ENCODE measurements around the gene LRIG3. TPM values are rescaled to one million over a fixed set of nuclear protein-coding genes. Genes with fewer than 3 reads are reported as not detected.

LRIG3 gene
- total RNA-seq, 2 experiments from 2014 or later: 0.19 TPM; not detected in 1

- H3K4me3 Mint-ChIP-seq: no peak overlapping the region
- H3K4me1 Mint-ChIP-seq (ENCODE audit: low read depth): no peaks in the 10 kb centered on the region
- POLR2A ChIA-PET: no interaction called here
- DNase-seq: no peak
- no peaks in the 10 kb centered on the region for H3K36me3 Mint-ChIP-seq
- H3K27me3 Mint-ChIP-seq: no peaks in the 10 kb centered on the region
- intact Hi-C loops (cut with micrococcal nuclease): no loop called here
- no peaks in the 10 kb centered on the region for H3K9me3 Mint-ChIP-seq
- no peak overlapping the region for H3K27ac Mint-ChIP-seq
- CTCF ChIA-PET: no interaction called here
Observed at GRCh38 chr12:58888131-58888783, 32.0 kb downstream of the LRIG3 start.

GRCh38 chr12:58887068-58887467 is 33.2 kb downstream of the LRIG3 start:
- intact Hi-C loops (cut with micrococcal nuclease): no loop called here
- no peaks in the 10 kb centered on the region for H3K27me3 Mint-ChIP-seq
- DNase-seq: no peak
- H3K27ac Mint-ChIP-seq: no peak overlapping the region
- ChIA-PET POLR2A (no interaction called here), CTCF (no interaction called here)
- H3K36me3 Mint-ChIP-seq: no peaks in the 10 kb centered on the region
- no peaks in the 10 kb centered on the region for H3K9me3 Mint-ChIP-seq
- no peaks in the 10 kb centered on the region for H3K4me1 Mint-ChIP-seq (ENCODE audit: low read depth)
- H3K4me3 Mint-ChIP-seq: no peak overlapping the region

- intact Hi-C loops (cut with micrococcal nuclease): no loop called here
- H3K9me3 Mint-ChIP-seq: no peaks in the 10 kb centered on the region
- no peaks in the 10 kb centered on the region for H3K4me1 Mint-ChIP-seq (ENCODE audit: low read depth)
- no peak overlapping the region for H3K4me3 Mint-ChIP-seq
- CTCF ChIA-PET: no interaction called here
- DNase-seq: no peak
- POLR2A ChIA-PET: no interaction called here
- no peaks in the 10 kb centered on the region for H3K36me3 Mint-ChIP-seq
- H3K27ac Mint-ChIP-seq: no peak overlapping the region
- H3K27me3 Mint-ChIP-seq: no peaks in the 10 kb centered on the region
Observed at GRCh38 chr12:58886474-58886873, 33.8 kb downstream of the LRIG3 start.

- DNase-seq: no peak
- H3K9me3 Mint-ChIP-seq: no peaks in the 10 kb centered on the region
- ChIA-PET CTCF (interaction anchor here (0.6 kb wide), 1 partner anchor 1694 kb away, joined by 3 read pairs; no protein-coding TSS in a partner anchor), POLR2A (no interaction called here)
- no peaks in the 10 kb centered on the region for H3K4me1 Mint-ChIP-seq (ENCODE audit: low read depth)
- no peaks in the 10 kb centered on the region for H3K27me3 Mint-ChIP-seq
- H3K36me3 Mint-ChIP-seq: no peaks in the 10 kb centered on the region
- no peak overlapping the region for H3K27ac Mint-ChIP-seq
- intact Hi-C loops (cut with micrococcal nuclease): no loop called here
- H3K4me3 Mint-ChIP-seq: no peak overlapping the region
Observed at GRCh38 chr12:58884916-58885315, 35.4 kb downstream of the LRIG3 start.

GRCh38 chr12:58883576-58884334 is 36.5 kb downstream of the LRIG3 start:
- ChIA-PET POLR2A (no interaction called here), CTCF (no interaction called here)
- Mint-ChIP-seq H3K36me3 (no peaks in the 10 kb centered on the region), H3K4me1 (ENCODE audit: low read depth) (no peaks in the 10 kb centered on the region), H3K27ac (no peak overlapping the region), H3K9me3 (peaks cover 4% of the 10 kb centered on the region), H3K27me3 (no peaks in the 10 kb centered on the region), H3K4me3 (no peak overlapping the region)
- intact Hi-C loops (cut with micrococcal nuclease): no loop called here
- DNase-seq: no peak

GRCh38 chr12:58882826-58883225 is 37.5 kb downstream of the LRIG3 start:
- ChIA-PET CTCF (no interaction called here), POLR2A (no interaction called here)
- H3K9me3 Mint-ChIP-seq: peaks cover 4% of the 10 kb centered on the region
- H3K36me3 Mint-ChIP-seq: no peaks in the 10 kb centered on the region
- H3K27ac Mint-ChIP-seq: no peak overlapping the region
- intact Hi-C loops (cut with micrococcal nuclease): no loop called here
- H3K4me3 Mint-ChIP-seq: no peak overlapping the region
- no peak for DNase-seq
- H3K27me3 Mint-ChIP-seq: no peaks in the 10 kb centered on the region
- no peaks in the 10 kb centered on the region for H3K4me1 Mint-ChIP-seq (ENCODE audit: low read depth)

GRCh38 chr12:58881816-58882215 is 38.5 kb downstream of the LRIG3 start:
- ChIA-PET POLR2A (no interaction called here), CTCF (no interaction called here)
- H3K4me3 Mint-ChIP-seq: no peak overlapping the region

GRCh38 chr12:58880639-58881038 is 39.7 kb downstream of the LRIG3 start:
- H3K4me3 Mint-ChIP-seq: no peak overlapping the region
- intact Hi-C loops (cut with micrococcal nuclease): no loop called here
- H3K9me3 Mint-ChIP-seq: peaks cover 5% of the 10 kb centered on the region
- H3K36me3 Mint-ChIP-seq: no peaks in the 10 kb centered on the region
- no peak for DNase-seq
- H3K4me1 Mint-ChIP-seq (ENCODE audit: low read depth): no peaks in the 10 kb centered on the region
- ChIA-PET POLR2A (no interaction called here), CTCF (no interaction called here)
- no peaks in the 10 kb centered on the region for H3K27me3 Mint-ChIP-seq
- H3K27ac Mint-ChIP-seq: no peak overlapping the region

More at GRCh38 chr12:58881816-58882215, 38.5 kb downstream of the LRIG3 start:
- Mint-ChIP-seq H3K9me3 (peaks cover 5% of the 10 kb centered on the region), H3K27me3 (no peaks in the 10 kb centered on the region), H3K4me1 (ENCODE audit: low read depth) (no peaks in the 10 kb centered on the region), H3K27ac (no peak overlapping the region), H3K36me3 (no peaks in the 10 kb centered on the region)
- intact Hi-C loops (cut with micrococcal nuclease): no loop called here
- no peak for DNase-seq

- DNase-seq: no peak
- CTCF ChIA-PET: no interaction called here
- Mint-ChIP-seq H3K27ac (no peak overlapping the region), H3K4me1 (ENCODE audit: low read depth) (no peaks in the 10 kb centered on the region), H3K9me3 (peaks cover 5% of the 10 kb centered on the region), H3K36me3 (no peaks in the 10 kb centered on the region), H3K27me3 (no peaks in the 10 kb centered on the region), H3K4me3 (no peak overlapping the region)
- intact Hi-C loops (cut with micrococcal nuclease): no loop called here
- POLR2A ChIA-PET: no interaction called here
Observed at GRCh38 chr12:58877243-58877743, 43.0 kb downstream of the LRIG3 start.

- H3K27ac Mint-ChIP-seq: no peak overlapping the region
- H3K27me3 Mint-ChIP-seq: no peaks in the 10 kb centered on the region
- no peaks in the 10 kb centered on the region for H3K36me3 Mint-ChIP-seq
- CTCF ChIA-PET: no interaction called here
- H3K9me3 Mint-ChIP-seq: peaks cover 2% of the 10 kb centered on the region
- intact Hi-C loops (cut with micrococcal nuclease): no loop called here
- H3K4me3 Mint-ChIP-seq: no peak overlapping the region
- H3K4me1 Mint-ChIP-seq (ENCODE audit: low read depth): no peaks in the 10 kb centered on the region
- POLR2A ChIA-PET: no interaction called here
- no peak for DNase-seq
Observed at GRCh38 chr12:58873496-58873895, 46.8 kb downstream of the LRIG3 start.

- Mint-ChIP-seq H3K36me3 (no peaks in the 10 kb centered on the region), H3K9me3 (no peaks in the 10 kb centered on the region), H3K4me3 (no peak overlapping the region), H3K4me1 (ENCODE audit: low read depth) (no peaks in the 10 kb centered on the region), H3K27me3 (no peaks in the 10 kb centered on the region), H3K27ac (no peak overlapping the region)
- intact Hi-C loops (cut with micrococcal nuclease): no loop called here
- CTCF ChIA-PET: no interaction called here
- POLR2A ChIA-PET: no interaction called here
- no peak for DNase-seq
Observed at GRCh38 chr12:58871556-58871955, 48.7 kb downstream of the LRIG3 start.

GRCh38 chr12:58870595-58870994 is 49.7 kb downstream of the LRIG3 start:
- ChIA-PET POLR2A (no interaction called here), CTCF (no interaction called here)
- H3K9me3 Mint-ChIP-seq: no peaks in the 10 kb centered on the region
- H3K4me3 Mint-ChIP-seq: no peak overlapping the region
- no peaks in the 10 kb centered on the region for H3K4me1 Mint-ChIP-seq (ENCODE audit: low read depth)
- H3K27me3 Mint-ChIP-seq: no peaks in the 10 kb centered on the region
- no peak overlapping the region for H3K27ac Mint-ChIP-seq
- intact Hi-C loops (cut with micrococcal nuclease): no loop called here
- no peaks in the 10 kb centered on the region for H3K36me3 Mint-ChIP-seq
- no peak for DNase-seq

- no peak for DNase-seq
- Mint-ChIP-seq H3K27me3 (no peaks in the 10 kb centered on the region), H3K9me3 (no peaks in the 10 kb centered on the region), H3K36me3 (no peaks in the 10 kb centered on the region), H3K4me1 (ENCODE audit: low read depth) (no peaks in the 10 kb centered on the region), H3K27ac (no peak overlapping the region), H3K4me3 (no peak overlapping the region)
- intact Hi-C loops (cut with micrococcal nuclease): no loop called here
- POLR2A ChIA-PET: no interaction called here
- CTCF ChIA-PET: no interaction called here
Observed at GRCh38 chr12:58860788-58861240, 59.5 kb downstream of the LRIG3 start.
